ENCODE measurements around the gene ADGRE2.
"Not testable (repeated sequence)": the region's sequence is repeated elsewhere in the genome, so short reads cannot be mapped to it uniquely, and the experiment has no call there.

ADGRE2 gene

DNA sequence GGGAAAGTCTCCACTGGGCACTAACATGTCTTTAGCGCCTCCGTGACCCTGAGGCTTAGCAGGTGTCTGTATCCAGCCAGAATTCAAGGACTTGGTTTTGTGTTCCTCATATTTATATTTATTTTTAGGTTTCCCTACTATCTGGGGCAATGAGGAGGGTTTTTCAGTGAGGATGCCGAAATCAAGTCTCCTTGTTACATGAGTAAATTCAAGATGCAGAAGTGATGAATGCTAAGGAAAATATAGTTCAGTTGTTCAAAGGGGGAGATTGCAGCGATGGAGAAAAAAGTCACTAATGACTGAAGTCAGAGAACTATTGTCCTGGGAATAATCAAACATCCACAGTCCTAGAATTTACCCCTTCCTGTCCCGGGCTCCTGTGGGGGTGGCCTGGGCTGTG, 791 bp upstream of the ADGRE2 start:
- DNase-seq (ENCODE audit: low read depth, low spot score) = no peak

- not testable (repeated sequence) for DNase-seq (ENCODE audit: low read depth, low spot score)
Observed at GRCh38 chr19:14777645-14778044, 715 bp downstream of the ADGRE2 start.

DNA sequence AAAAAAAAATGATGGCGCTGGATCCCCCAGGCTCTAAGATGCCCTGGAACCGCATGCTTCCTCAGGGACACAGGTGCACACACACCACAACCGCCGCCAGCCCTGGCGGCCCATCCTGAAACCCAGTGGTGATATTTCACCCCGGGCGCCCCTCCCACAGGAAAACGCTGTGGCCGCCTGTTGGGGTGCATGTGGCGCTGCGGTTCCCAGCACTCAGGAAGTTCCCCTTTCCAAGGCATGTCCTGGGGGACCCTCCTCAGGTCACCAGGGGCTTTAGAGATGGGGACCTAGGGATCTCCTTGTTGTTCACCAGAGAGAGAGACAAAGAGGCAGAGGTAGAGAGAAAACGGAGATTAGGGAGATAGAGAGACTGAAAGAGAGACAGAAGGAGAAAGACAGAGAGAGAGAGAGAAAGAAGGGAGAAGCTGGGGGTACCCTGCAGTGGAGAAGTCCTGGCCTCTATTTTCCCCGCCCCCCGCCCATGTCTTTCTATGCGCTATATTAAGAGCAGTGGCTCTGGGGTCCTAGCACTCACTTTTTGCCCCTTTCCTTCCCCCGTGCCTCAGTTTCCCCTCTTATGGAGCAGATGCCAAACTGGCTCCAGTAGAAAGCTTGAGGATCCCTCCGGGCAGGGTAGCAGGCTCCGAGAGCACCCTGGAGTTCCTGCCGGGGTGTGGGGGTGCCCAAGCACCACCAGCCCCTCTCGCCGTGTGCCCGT, 2.3 kb downstream of the ADGRE2 start:
- no peak for DNase-seq (ENCODE audit: low read depth, low spot score)

- DNase-seq (ENCODE audit: low read depth, low spot score) = not testable (repeated sequence)
Observed at GRCh38 chr19:14775326-14775725, 3.0 kb downstream of the ADGRE2 start.

GRCh38 chr19:14774373-14774772, 4.0 kb downstream of the ADGRE2 start:
- no peak for DNase-seq (ENCODE audit: low read depth, low spot score)

DNA sequence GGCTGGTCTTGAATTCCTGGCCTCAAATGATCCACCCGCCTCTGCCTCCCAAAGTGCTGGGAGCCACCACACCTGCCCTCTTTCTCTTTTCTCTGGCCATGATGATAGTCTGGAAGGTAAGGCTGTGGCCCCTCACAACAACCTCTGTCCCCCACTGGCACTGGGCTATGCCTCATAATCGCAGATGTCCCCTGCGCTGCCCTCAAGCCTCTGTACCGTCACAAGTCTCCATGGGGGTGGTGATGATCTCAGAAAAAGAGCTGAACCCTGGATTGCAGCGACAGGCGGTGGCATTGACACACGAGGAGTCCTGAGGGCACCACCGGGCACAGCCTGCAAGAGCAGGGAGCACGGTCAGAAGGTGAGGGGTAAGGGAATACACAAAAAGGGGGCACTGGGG, 4.6 kb downstream of the ADGRE2 start:
- DNase-seq (ENCODE audit: low read depth, low spot score) = not testable (repeated sequence)

- DNase-seq (ENCODE audit: low read depth, low spot score) = no peak
Observed at GRCh38 chr19:14772995-14773394, 5.4 kb downstream of the ADGRE2 start.

- DNase-seq (ENCODE audit: low read depth, low spot score) = no peak
Observed at GRCh38 chr19:14772467-14772866, 5.9 kb downstream of the ADGRE2 start.

DNA sequence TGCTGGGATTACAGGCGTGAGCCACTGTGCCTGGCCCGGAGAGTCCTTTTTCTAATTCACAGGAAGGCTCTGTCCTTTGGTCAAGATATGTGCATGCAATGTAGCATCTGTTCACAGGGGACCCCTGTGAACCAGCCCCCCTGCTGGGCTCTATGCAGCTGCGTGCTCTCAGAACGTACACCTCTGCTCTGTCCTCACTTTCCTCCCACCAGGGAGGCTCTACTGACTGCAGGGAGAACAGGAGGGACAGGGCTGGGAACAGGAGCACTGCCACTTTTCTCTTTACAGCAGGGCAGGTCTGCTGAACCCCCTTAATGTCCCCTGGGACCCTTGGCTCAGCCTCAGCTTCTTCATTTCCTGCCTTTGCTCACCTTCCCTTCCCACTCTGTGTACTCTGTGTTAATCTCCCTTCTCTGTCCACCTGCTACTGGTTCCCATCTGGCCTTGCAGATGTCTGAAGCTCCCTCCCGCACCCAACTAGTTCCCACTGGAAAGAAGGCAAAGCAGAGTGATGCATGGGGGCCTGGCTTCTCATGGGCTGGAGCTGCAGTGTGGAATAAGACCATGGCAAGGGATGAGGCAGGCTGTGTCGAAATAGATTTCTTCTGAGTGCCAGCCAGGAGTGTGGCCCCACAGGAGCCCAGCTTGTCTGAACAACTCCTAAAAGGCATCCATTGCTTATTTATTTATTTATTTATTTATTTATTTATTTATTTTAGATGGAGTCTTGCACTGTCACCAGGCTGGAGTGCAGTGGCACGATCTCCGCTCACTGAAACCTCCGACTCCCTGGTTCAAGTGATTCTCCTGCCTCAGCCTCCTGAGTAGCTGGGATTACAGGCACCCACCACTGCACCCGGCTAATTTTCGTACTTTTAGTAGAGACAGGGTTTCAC, 7.2 kb downstream of the ADGRE2 start:
- DNase-seq (ENCODE audit: low read depth, low spot score) = no peak

DNA sequence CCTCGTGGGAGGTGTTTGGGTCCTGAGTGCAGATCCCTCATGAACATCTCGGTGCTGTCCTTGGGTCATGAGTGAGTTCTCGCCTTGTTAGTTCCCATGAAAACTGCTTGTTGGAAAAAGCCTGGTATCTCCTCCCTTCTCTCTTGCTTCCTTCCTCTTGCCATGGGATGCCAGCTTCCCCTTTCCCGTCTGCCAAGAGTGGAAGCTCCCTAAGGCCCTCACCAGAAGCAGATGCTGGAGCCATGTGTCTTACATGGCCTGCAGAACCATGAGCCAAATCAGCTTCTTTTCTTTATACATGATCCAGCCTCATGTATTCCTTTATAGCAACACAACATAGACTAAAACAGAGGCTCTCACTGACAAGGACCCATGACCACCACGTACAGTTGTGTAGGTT, 8.2 kb downstream of the ADGRE2 start:
- DNase-seq (ENCODE audit: low read depth, low spot score) = no peak

DNA sequence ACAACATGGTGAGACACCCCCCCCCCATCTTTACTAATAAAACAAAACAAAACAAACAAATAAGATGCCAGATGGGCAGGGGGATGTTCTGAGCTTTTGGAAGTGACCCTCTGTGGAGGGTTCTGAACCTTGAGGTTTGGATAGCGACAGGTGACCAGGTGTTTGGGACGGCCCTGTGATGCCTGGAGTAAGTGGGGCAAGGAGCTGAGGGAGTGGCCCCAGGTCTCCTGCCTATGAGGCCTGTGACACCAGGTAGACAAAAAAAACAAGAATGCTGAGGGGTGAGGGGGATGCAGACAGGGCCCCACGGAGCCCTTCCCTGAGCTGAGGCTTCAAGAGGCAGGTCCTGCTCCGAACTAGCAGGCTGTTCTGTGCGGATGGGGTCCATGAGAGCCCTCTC, 9.2 kb downstream of the ADGRE2 start:
- no peak for DNase-seq (ENCODE audit: low read depth, low spot score)

DNA sequence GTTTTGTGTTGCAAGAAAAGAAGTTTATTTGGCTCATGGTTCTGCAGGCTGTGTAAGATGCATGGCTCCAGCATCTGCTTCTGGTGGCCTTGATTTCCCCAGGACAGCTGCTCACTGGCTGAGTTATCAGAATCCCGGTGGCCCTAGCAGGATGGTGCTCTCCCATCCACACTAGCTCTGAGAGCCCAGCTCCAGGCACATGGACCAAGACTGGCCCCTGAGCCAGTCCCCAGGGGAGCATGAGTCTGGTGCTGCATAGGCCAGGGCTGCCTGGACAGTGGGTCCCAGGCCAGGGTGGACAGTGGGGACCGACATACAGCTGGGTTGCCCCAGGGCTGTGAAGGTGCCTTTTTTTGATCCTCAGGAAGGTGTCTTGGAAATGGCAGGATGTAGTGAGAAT, 10.4 kb downstream of the ADGRE2 start:
- DNase-seq (ENCODE audit: low read depth, low spot score) = no peak

DNA sequence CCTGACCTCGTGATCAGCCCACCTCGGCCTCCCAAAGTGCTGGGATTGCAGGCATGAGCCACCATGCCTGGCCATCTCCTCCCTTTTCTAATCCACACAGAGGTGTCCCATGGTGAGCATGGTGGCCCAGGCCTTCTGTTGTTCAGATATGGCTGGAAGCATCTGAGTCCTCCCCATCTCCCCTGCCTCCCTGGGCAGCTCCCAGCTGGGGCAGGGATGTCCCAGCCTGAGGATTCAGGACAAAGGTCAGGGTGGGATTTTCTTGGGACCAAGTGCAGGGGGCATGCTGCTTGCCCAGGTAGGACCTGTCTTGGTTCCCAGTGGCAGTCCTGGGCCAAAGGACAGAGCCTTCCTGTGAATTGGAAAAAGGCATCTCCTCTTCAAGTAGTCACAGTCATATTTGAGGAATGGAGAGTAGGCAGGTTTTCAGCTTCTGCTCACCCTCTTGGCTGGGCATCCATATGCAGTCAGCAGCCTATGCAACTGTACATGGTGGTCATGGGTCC, 10.8 kb downstream of the ADGRE2 start:
- no peak for DNase-seq (ENCODE audit: low read depth, low spot score)

GRCh38 chr19:14765841-14766240, 12.5 kb downstream of the ADGRE2 start:
- DNase-seq (ENCODE audit: low read depth, low spot score) = not testable (repeated sequence)

DNA sequence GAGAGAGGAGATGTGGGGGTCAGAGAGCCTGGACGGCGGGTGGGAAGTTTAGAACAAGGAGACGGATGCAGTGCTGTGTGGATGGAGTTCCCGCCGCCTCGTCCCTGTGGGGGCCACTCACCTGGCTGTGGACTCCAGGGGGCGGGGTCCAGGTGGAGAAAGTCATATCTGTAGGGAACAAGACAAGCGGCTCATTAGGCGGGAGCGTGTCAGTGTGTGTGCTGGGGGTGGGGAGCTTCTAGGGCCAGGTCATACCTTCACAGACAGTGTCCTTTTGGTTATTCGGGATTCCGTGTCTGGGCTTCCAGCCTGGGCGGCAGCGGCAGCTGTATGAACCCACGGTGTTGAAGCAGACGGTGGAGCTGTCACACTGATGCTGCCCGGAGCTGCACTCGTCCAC, 13.0 kb downstream of the ADGRE2 start:
- not testable (repeated sequence) for DNase-seq (ENCODE audit: low read depth, low spot score)

- no peak for DNase-seq (ENCODE audit: low read depth, low spot score)
Observed at GRCh38 chr19:14764401-14764800, 14.0 kb downstream of the ADGRE2 start.

DNA sequence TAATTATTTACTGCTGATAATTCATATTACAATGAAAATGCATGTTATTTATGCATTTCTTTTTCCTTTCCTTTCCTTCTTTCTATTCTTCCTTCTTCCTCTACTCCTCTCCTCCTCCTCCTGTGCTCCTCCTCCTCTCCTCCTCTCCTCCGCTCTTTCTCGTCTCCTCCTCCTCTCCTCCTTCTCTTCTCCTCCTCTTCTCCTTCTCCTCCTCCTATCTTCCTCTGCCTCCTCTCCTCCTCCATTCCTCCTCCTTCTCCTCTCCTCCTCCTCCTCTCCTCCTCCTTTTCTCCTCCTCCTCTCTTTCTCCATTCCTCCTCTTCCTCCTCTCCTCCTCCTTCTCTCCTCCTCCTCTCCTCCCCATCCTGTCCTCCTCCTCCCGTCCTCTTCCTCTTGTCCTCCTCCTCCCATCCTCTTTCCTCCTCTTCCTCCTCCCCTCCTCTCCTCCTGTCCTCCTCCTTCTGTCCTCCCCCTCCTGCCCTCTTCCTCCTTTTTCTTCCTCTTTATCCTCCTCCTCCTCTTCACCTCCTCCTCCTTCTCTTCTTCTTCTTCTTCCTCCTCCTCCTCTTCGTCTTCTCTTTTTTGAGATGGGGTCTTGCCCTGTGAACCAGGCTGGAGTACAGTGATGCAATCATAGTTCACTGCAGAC, 14.7 kb downstream of the ADGRE2 start:
- DNase-seq (ENCODE audit: low read depth, low spot score) = no peak

DNA sequence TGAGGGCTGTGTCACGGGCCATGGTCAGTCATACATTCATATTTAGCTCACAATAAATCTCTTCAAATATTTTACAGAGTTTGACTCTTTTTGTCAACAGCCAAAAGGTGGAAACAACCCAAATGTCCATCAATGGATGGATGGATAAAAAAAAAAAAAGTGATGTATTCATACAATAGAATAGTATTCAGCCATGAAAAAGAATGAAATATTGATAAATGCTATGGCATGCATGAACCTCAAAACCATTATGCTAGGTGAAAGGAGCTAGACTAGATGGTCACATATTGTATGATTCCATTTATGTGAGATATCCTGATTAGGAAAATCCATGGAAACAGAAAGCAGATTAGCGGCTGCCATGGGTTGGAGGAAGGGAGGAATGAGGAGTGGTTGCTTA, 16.2 kb downstream of the ADGRE2 start:
- DNase-seq (ENCODE audit: low read depth, low spot score) = no peak

DNA sequence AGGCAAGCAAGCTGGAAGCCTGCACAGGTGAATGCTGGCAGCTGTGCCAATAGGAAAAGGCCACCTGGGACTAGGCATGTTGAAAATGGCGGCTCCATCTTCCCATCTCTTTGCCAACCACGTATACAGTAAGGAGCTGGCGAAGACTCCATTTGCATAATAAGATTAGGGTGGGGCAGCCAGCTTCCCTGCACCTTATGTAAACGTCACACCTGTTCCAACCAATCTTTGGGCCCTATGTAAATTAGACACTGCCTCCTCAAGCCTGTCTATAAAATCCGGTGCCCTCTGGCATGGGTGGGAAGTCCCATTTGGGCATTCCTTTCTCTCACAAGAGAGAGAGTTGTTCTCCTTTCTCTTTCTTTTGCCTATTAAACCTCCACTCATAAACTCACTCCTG, 16.8 kb downstream of the ADGRE2 start:
- DNase-seq (ENCODE audit: low read depth, low spot score) = no peak

GRCh38 chr19:14758816-14759215, 19.5 kb downstream of the ADGRE2 start:
- DNase-seq (ENCODE audit: low read depth, low spot score) = no peak

DNA sequence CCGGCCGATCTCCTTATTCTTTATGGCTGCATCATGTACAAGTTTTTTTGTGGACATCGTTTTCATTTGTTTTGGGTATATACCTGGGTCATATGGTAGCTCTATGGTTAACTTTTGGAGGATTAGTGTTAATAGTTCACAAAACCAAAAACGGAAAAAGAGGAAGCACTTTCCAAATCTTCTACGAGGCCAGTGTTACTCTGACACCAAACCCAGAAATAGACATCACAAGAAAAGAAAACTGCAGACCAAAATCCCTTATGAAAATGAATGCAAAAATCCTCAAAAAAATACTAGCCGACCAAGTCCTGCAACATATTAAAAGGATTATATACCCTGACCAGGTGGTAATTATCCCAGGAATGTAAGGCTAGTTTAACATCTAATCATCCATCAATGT, 29.8 kb downstream of the ADGRE2 start:
- DNase-seq (ENCODE audit: low read depth, low spot score) = no peak

DNA sequence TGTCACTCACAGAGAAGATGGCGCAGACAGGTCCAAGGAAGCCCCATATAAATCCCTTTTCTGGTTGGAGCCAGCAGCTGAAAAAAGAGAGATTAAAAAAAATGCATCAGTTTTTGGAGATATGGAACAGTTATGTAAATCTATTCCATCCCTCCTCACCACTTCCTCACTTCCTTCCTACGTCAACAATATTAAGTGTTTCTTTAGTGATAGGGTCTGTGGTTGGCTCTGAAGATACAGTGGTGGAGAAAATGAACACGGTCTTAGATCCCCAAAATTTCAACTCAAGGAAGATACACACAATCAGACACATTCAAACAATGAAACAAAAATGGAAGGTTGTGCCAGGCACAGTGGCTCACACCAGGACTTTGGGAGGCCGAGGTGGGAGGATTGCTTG, 31.5 kb downstream of the ADGRE2 start:
- DNase-seq (ENCODE audit: low read depth, low spot score) = no peak
